Testis (tissue), 3 donors: Measurements from ENCODE around the gene CCDC192. TPM values are rescaled to one million over a fixed set of nuclear protein-coding genes. Genes with fewer than 3 reads are reported as not detected.

Experiments
- DNase-seq: peaks from one replicate; pipeline ENCODE4 v3.0.0-alpha.2; 2019
- H3K27ac ChIP-seq, 2 donors: fragments of 200-600 bp; sonication (generic); one replicate each; pipeline ENCODE4 v1.5.1; 2019
- H3K27me3 ChIP-seq: fragments of 200-600 bp; sonication (generic); one replicate; pipeline ENCODE4 v1.5.1; 2019
- H3K36me3 ChIP-seq: fragments of 200-600 bp; sonication (generic); one replicate; pipeline ENCODE4 v1.5.1; 2017; ENCODE audit warnings: low read depth; ENCODE audit errors: missing control alignments
- H3K4me1 ChIP-seq: fragments of 200-600 bp; sonication (generic); one replicate; pipeline ENCODE4 v1.5.1; 2019
- H3K4me3 ChIP-seq, 2 donors: fragments of 200-600 bp; sonication (generic); one replicate each; pipeline ENCODE4 v1.5.1; 2017 to 2019
- H3K9me3 ChIP-seq: fragments of 200-600 bp; sonication (generic); one replicate; pipeline ENCODE4 v1.5.1; 2017
- CTCF ChIP-seq, 3 experiments: fragments of 450-650 bp in 2 of 3; fragments of 200-600 bp in 1 of 3; sonication (generic) in 1 of 3; IDR thresholded peaks; one replicate each; pipeline ENCODE4 v1.5.1; 2016 to 2019; ENCODE audit warnings: antibody characterized with exemption in 3 of 3, mild to moderate bottlenecking in 2 of 3, moderate library complexity in 1 of 3
- POLR2A ChIP-seq: fragments of 450-650 bp; IDR thresholded peaks from one replicate; pipeline ENCODE4 v1.6.1; 2017; ENCODE audit warnings: antibody characterized with exemption, mild to moderate bottlenecking, moderate library complexity
- WGBS, 2 donors: methylation state at CpG; one replicate each; pipeline ENCODE4 v1.1.5; 2018; 5-methylcytosine and 5-hydroxymethylcytosine counted together
- intact Hi-C: fragments of 100-400 bp; cut with DNase I; formaldehyde crosslinking; loops from one replicate; pipeline ENCODE4 v1.15.1; 2023; ENCODE audit warnings: low total_unique reads
- polyA plus RNA-seq: library from polyadenylated mRNA; stranded (reverse); fragments of 350-450 nt; fragmentation: Illumina TruSeq; extraction: RNeasy Lipid Tissue Mini Kit (QIAGEN cat#74804); gene quantifications from one replicate; pipeline ENCODE4 v1.2.3, GENCODE V29; 2014; ENCODE audit warnings: low read depth, low replicate concordance; ENCODE audit not compliant: insufficient read depth
- total RNA-seq, 2 donors: library from RNA; depleted of rRNA; stranded (reverse); fragments of >200 nt; gene quantifications; one replicate each; pipeline ENCODE4 v1.2.3, GENCODE V29; 2016

Gene CCDC192
- total and polyA plus RNA-seq, 3 donors from 2014 or later: 7.8 to 22.6 (median 12.9) TPM

GRCh38 chr5:127827451-127827850 is 124.3 kb downstream of the CCDC192 start:
- Histone ChIP-seq H3K27me3 (no peaks in the 10 kb centered on the region), H3K4me1 (no peaks in the 10 kb centered on the region), H3K9me3 (no peaks in the 10 kb centered on the region), H3K4me3 (no peak overlapping the region), H3K27ac (no peak overlapping the region), H3K36me3 (no peaks in the 10 kb centered on the region)
- WGBS, 2 donors: 75 to 80% methylated on average over 6 of the region's 6 CpGs
- TF ChIP-seq CTCF (IDR thresholded peaks at IDR 0.05) (no peak), POLR2A (no peak)
- intact Hi-C loops: no loop called here
- DNase-seq: no peak

GRCh38 chr5:127830157-127830556 is 127.0 kb downstream of the CCDC192 start:
- intact Hi-C loops: no loop called here
- WGBS, 2 donors: 88 to 90% methylated on average over 3 of the region's 3 CpGs
- TF ChIP-seq CTCF (IDR thresholded peaks at IDR 0.05) (no peak), POLR2A (no peak)
- no peak overlapping the region for H3K4me3 ChIP-seq
- no peaks in the 10 kb centered on the region for H3K36me3 ChIP-seq
- H3K9me3 ChIP-seq: no peaks in the 10 kb centered on the region
- no peaks in the 10 kb centered on the region for H3K27me3 ChIP-seq
- no peak for DNase-seq
- H3K27ac ChIP-seq: no peak overlapping the region
- H3K4me1 ChIP-seq: no peaks in the 10 kb centered on the region

DNA sequence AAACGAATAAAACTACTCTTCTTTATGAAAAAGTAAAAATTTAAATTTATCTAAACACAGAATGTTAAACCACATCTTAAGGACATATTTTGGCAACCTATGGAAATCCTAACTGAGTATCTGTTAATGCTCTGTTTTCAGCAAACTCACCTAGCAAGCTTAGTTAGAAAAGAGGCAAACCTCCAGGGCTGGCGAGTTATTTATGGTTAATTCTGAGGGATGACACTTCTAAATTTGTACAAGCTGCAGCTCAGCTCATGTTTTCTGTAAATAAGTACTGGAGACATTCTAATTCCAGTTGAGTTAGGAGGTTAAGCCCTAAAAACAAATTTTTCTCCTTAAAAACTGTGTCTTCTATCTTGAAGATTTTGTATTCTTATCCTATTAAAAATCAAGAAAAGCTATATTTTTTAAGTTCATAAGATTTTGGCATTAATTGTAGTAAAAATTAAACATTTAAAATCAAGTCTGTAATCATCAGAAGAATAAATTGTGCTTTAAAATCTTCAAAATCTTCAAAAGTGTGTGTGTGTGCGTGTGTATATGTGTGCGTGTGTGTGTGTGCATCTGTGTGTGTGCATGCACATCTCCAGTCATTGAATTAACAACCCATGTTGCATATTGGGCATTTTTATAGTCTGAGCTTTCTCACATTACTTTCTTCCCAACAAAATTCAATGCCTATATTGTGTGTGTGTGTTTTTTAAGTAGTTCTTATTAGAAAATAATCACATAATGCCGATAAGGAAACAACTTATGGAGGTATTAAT is 127.8 kb downstream of the CCDC192 start:
- no peaks in the 10 kb centered on the region for H3K27me3 ChIP-seq
- no peaks in the 10 kb centered on the region for H3K4me1 ChIP-seq
- no peak for TF ChIP-seq CTCF (IDR thresholded peaks at IDR 0.05)
- TF ChIP-seq POLR2A: no peak
- DNase-seq: no peak
- H3K36me3 ChIP-seq: no peaks in the 10 kb centered on the region
- no peaks in the 10 kb centered on the region for H3K9me3 ChIP-seq
- intact Hi-C loops: no loop called here
- H3K27ac ChIP-seq: no peak overlapping the region
- 91 to 96% methylated on average over 5 of the region's 5 CpGs for WGBS, 2 donors
- no peak overlapping the region for H3K4me3 ChIP-seq

- no peak overlapping the region for H3K27ac ChIP-seq
- H3K27me3 ChIP-seq: no peaks in the 10 kb centered on the region
- 86 to 94% methylated on average over 5 of the region's 5 CpGs for WGBS, 2 donors
- TF ChIP-seq POLR2A: no peak
- no peak for TF ChIP-seq CTCF (IDR thresholded peaks at IDR 0.05)
- H3K4me1 ChIP-seq: no peaks in the 10 kb centered on the region
- no peaks in the 10 kb centered on the region for H3K36me3 ChIP-seq
- DNase-seq: no peak
- no peaks in the 10 kb centered on the region for H3K9me3 ChIP-seq
- intact Hi-C loops: no loop called here
- H3K4me3 ChIP-seq: no peak overlapping the region
Observed at GRCh38 chr5:127832067-127832466, 128.9 kb downstream of the CCDC192 start.

- Histone ChIP-seq H3K27ac (no peak overlapping the region), H3K9me3 (no peaks in the 10 kb centered on the region), H3K27me3 (no peaks in the 10 kb centered on the region), H3K4me1 (no peaks in the 10 kb centered on the region), H3K36me3 (no peaks in the 10 kb centered on the region), H3K4me3 (no peak overlapping the region)
- WGBS, 2 donors: 61 to 68% methylated on average over 2 of the region's 2 CpGs
- intact Hi-C loops: no loop called here
- no peak for DNase-seq
- TF ChIP-seq CTCF (IDR thresholded peaks at IDR 0.05) (no peak), POLR2A (no peak)
Observed at GRCh38 chr5:127834094-127834531, 130.9 kb downstream of the CCDC192 start.
